GM19452 (cell line): ENCODE data around the gene IBA57.
"Not testable (repeated sequence)": the region's sequence is repeated elsewhere in the genome, so short reads cannot be mapped to it uniquely, and the experiment has no call there.

Source experiments
- ATAC-seq: cut with Tn5 transposase; IDR thresholded peaks from one replicate; pipeline ENCODE4 v1.9.1; 2021; ENCODE audit not compliant: unreplicated experiment

Gene IBA57

GRCh38 chr1:228170666-228171065 lies 5.1 kb downstream of the IBA57 start:
- no peak for ATAC-seq

- no peak for ATAC-seq
Measured at GRCh38 chr1:228171221-228171891, 5.8 kb downstream of the IBA57 start.

DNA sequence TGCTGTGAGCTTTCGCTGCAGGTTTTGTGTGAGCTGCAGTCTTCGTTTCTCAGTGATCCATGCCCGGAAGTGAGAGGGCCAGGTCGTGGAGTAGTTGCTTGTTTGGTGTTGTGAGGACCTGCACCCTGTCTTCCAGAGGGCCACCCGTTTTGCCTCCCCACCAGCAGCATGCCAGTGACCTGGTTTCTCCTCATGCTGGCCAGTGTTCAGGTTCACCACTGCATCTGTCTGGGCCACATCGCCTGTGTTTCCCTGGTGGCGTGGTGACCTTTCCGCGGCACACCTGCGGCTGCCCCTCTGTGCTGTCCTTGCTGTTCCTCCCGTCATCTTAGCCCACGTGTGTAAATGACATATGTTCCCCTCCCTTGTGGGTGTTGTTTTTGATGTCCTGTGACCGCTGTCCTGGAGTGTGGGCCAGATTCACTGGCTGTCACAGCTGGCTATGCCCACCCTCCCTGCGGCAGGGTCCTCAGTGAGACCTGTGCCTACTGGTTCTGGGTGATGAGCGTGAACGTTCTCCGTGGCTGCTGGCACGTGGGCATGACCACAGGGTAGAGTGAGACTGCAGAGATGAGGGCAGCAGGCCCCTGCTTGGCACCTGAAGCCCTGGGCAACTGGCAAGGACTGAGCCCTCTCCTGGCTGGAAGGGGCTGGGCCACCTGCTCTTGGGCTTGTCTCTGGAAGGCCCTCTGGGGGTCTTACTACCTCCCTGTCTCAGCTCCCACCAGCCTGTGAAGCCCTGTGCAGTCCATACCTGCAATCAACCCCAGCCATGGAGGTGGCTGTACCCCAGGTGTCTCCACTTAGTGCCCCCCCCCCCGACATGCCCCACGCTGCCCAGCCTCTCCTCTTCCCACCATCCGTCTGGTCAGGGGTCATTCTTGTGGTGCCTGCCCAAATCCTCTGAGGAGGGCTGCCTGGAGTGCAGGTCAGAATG lies 7.3 kb downstream of the IBA57 start:
- no peak for ATAC-seq

- ATAC-seq: not testable (repeated sequence)
Measured at GRCh38 chr1:228173528-228174481, 8.2 kb downstream of the IBA57 start.

GRCh38 chr1:228174482-228175315 lies 9.1 kb downstream of the IBA57 start:
- no peak for ATAC-seq

- no peak for ATAC-seq
Measured at GRCh38 chr1:228175316-228176023, 9.9 kb downstream of the IBA57 start.

DNA sequence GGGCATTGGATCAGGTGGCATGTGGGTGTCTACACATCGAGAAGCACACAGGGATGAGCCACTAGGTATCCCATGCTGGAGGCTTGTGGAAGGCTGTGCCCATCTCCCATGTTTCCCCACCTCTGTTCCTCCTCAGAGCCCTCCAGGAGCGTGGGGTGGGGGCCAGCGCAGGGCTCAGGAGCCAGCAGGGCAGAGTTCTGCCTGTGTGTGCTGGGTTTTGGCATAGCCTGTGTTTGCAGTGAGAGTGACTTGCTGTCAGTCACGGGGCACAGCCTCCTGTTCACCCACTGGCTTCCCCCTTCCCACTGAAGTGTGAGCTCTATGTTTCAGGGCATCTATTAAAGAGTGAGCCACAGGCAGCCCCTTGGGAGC lies 10.4 kb downstream of the IBA57 start:
- ATAC-seq: no peak

GRCh38 chr1:228176461-228177182 lies 11.0 kb downstream of the IBA57 start:
- ATAC-seq: no peak

- no peak for ATAC-seq
Measured at GRCh38 chr1:228177183-228177475, 11.5 kb downstream of the IBA57 start.

GRCh38 chr1:228177721-228178710 lies 12.4 kb downstream of the IBA57 start:
- ATAC-seq: no peak

- ATAC-seq: no peak
Measured at GRCh38 chr1:228178737-228179684, 13.4 kb downstream of the IBA57 start.

DNA sequence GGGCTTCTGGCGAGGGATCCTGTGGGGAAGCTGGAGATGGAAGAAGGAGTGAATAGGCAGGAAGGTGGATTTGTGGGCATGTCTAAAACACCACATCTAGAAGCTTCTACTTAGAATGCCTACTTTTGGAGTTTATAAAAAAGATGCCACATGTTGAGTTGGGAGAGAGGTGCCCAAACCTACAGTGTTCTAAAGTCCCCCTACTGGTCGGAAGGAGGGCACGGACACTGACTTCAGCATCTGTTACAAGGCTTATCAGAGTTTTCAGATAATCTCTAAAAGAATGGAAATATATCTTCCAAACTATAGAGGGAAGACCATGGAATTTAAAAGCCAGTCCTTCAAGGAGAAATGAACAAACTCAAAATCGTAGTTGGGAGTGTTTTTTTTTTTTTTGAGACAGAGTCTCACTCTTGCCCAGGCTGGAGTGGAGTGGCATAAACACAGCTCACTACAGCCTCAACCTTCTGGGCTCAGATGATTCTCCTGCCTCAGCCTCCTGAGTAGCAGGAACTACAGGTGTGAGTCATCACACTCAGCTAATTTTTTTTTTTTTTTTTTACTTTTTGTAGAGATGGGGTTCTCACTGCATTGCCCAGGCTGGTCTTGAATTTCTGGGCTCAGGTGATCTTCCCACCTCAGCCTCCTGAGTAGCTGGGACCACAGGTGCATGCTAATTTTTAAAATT lies 14.8 kb downstream of the IBA57 start:
- no peak for ATAC-seq

GRCh38 chr1:228180959-228181644 lies 15.5 kb downstream of the IBA57 start:
- ATAC-seq: no peak

- no peak for ATAC-seq
Measured at GRCh38 chr1:228181645-228182034, 16.0 kb downstream of the IBA57 start.

- ATAC-seq: no peak
Measured at GRCh38 chr1:228182296-228183030, 16.9 kb downstream of the IBA57 start.
